ENCODE data around the gene LELP1. TPM values are rescaled to one million over a fixed set of nuclear protein-coding genes. Genes with fewer than 3 reads are reported as not detected.

LELP1 gene
- total RNA-seq, 1 experiment from 2014 or later = not detected

- peaks cover 0 to 7% (median 0%) of the 10 kb centered on the region in 3 experiments; a peak in 2 of 7 replicates for H3K36me3 Mint-ChIP-seq (ENCODE audit: insufficient read depth in 1 of 3, low read depth in 3 of 3)
These were observed 38.9 kb downstream of the LELP1 start for GRCh38 chr1:153242160-153242559.

More at GRCh38 chr1:153242160-153242559, 38.9 kb downstream of the LELP1 start:
- Mint-ChIP-seq H3K27me3 (ENCODE audit: low read depth) (peaks cover 17% of the 10 kb centered on the region), H3K4me3 (no peak overlapping the region), H3K4me1 (no peaks in the 10 kb centered on the region), H3K27ac (no peak overlapping the region), H3K9me3 (peaks cover 8 to 19% of the 10 kb centered on the region in 2 experiments; a peak in 4 of 5 replicates)
- H3K79me2 ChIP-seq (ENCODE audit: insufficient read depth, low read length) = no peaks in the 10 kb centered on the region
- H4K8ac ChIP-seq (replicated peaks; ENCODE audit: insufficient read length, low read depth, low read length) = no peak overlapping the region
- no peak overlapping the region for H2BK5ac ChIP-seq (ENCODE audit: insufficient read length, low read length)
- peaks cover 4% of the 10 kb centered on the region for H3K23me2 ChIP-seq (ENCODE audit: insufficient read length, low read depth, low read length, poor library complexity, severe bottlenecking)
- H2BK15ac ChIP-seq (ENCODE audit: low read depth, low read length) = no peak overlapping the region
- no peak overlapping the region for H3K4me2 ChIP-seq (ENCODE audit: insufficient read depth, insufficient read length, low read length)
- no peak overlapping the region for H3K14ac ChIP-seq (ENCODE audit: insufficient read depth, low read length)
- H3K4me1 ChIP-seq (ENCODE audit: insufficient read depth, low read length) = no peaks in the 10 kb centered on the region
- no peak overlapping the region for H4K5ac ChIP-seq (ENCODE audit: insufficient read length, low read depth, low read length)
- no peak overlapping the region for H2AK5ac ChIP-seq (ENCODE audit: insufficient read length, low read length)
- no peak overlapping the region for H2BK120ac ChIP-seq (ENCODE audit: low read depth, low read length, poor library complexity, severe bottlenecking)
- H3K9me3 ChIP-seq (ENCODE audit: control insufficient read depth, low read depth, low read length) = no peaks in the 10 kb centered on the region
- H3K56ac ChIP-seq (ENCODE audit: insufficient read length, low read depth, low read length) = no peak overlapping the region
- no peak for TF ChIP-seq CTCF (conservative IDR thresholded peaks at IDR 0.05)
- no peaks in the 10 kb centered on the region for H3K27me3 ChIP-seq (ENCODE audit: insufficient read depth, low read length)
- H2BK20ac ChIP-seq (ENCODE audit: low read depth, low read length, poor library complexity, severe bottlenecking) = no peak overlapping the region
- H3T11ph ChIP-seq (ENCODE audit: low read length) = no peak overlapping the region
- H3K4ac ChIP-seq (ENCODE audit: low read depth, low read length) = no peak overlapping the region
- no peak overlapping the region for H4K91ac ChIP-seq (ENCODE audit: insufficient read length, low read depth, low read length)
- H2BK12ac ChIP-seq (ENCODE audit: insufficient read length, low read depth, low read length) = no peak overlapping the region
- no peak for DNase-seq
- no peak overlapping the region for H3K23ac ChIP-seq (ENCODE audit: insufficient read length, low read depth, low read length)
- WGBS (ENCODE audit: extremely low coverage, insufficient read length, low lambda C conversion rate) = no CpG with 5 or more reads among the region's 1 CpG
- no peaks in the 10 kb centered on the region for H3K79me1 ChIP-seq (ENCODE audit: insufficient read depth, low read depth, low read length, poor library complexity, severe bottlenecking)
- H2AFZ ChIP-seq (ENCODE audit: low read length) = no peak overlapping the region
- H4K20me1 ChIP-seq (ENCODE audit: control insufficient read depth, insufficient read depth, insufficient read length) = peaks cover 7% of the 10 kb centered on the region
- H3K18ac ChIP-seq (ENCODE audit: insufficient read length, low read depth, low read length) = no peak overlapping the region
- H3K9ac ChIP-seq (ENCODE audit: extremely low read depth, insufficient read length, low read length) = no peak overlapping the region
- H3K27ac ChIP-seq (ENCODE audit: insufficient read length, low read depth, low read length) = no peak overlapping the region

Measured in H9 (cell line).